HEK293 (cell line): ENCODE results near the gene PTTG1.

Source experiments
- CTCF ChIA-PET: fragments of 350-600 bp; formaldehyde crosslinking; extraction: SDS; loops from one replicate; lab custom pipeline; 2021; ENCODE audit warnings: antibody characterized with exemption; lab: Yijun Ruan, JAX
- POLR2A ChIA-PET: fragments of 300-600 bp; formaldehyde crosslinking; extraction: SDS; loops from one replicate; lab custom pipeline; 2020; ENCODE audit warnings: antibody characterized with exemption, inconsistent platforms; lab: Yijun Ruan, JAX
- H3K27ac ChIP-seq: fragments of 200-500 bp; sonication (Bioruptor generic); 2 replicates; pipeline ENCODE4 v1.5.1; 2014; ENCODE audit warnings: low read depth, low read length, control low read depth, inconsistent platforms; ENCODE audit errors: extremely low read depth
- H3K36me3 ChIP-seq, 2 experiments: fragments of 200-500 bp in 1 of 2; sonication (Bioruptor generic) in 1 of 2; 1 replicate in 1 of 2; 2 replicates in 1 of 2; pipeline ENCODE4 v1.5.1; 2014 to 2017; ENCODE audit warnings: inconsistent platforms in 2 of 2, low read length in 2 of 2; ENCODE audit not compliant: control insufficient read depth in 2 of 2, insufficient read depth in 1 of 2
- H3K4me1 ChIP-seq: fragments of 200-500 bp; sonication (Bioruptor generic); 2 replicates; pipeline ENCODE4 v1.5.1; 2014; ENCODE audit warnings: mild to moderate bottlenecking, low read length, inconsistent platforms; ENCODE audit not compliant: control insufficient read depth, insufficient read depth
- H3K4me3 ChIP-seq: 2 replicates; pipeline ENCODE4 v1.5.1; 2011; ENCODE audit warnings: low read depth, mild to moderate bottlenecking, control low read depth, low read length, moderate library complexity
- H3K9me3 ChIP-seq: fragments of 200-500 bp; sonication (Bioruptor generic); 2 replicates; pipeline ENCODE4 v1.5.1; 2014; ENCODE audit warnings: low read depth, low read length, inconsistent platforms; ENCODE audit not compliant: control insufficient read depth, insufficient read depth
- BCL11A ChIP-seq: fragments of 450-650 bp; formaldehyde crosslinking; IDR thresholded peaks from 2 replicates; pipeline ENCODE4 v1.5.1; 2016; ENCODE audit warnings: low read depth, missing biosample characterization, missing genetic modification characterization
- GLI2 ChIP-seq: fragments of 450-650 bp; formaldehyde crosslinking; IDR thresholded peaks from 2 replicates; pipeline ENCODE4; 2017; ENCODE audit warnings: missing biosample characterization, missing genetic modification characterization, low read depth, borderline replicate concordance
- GLI4 ChIP-seq: fragments of 450-650 bp; formaldehyde crosslinking; IDR thresholded peaks from 2 replicates; pipeline ENCODE4 v1.5.1; 2016; ENCODE audit warnings: missing biosample characterization, missing genetic modification characterization
- HOXC10 ChIP-seq: sonication (generic); formaldehyde crosslinking; IDR thresholded peaks from 2 replicates; pipeline ENCODE4 v1.8.1; 2023; ENCODE audit warnings: mild to moderate bottlenecking, missing genetic modification reagents
- SETDB1 ChIP-seq: IDR thresholded peaks from one replicate; pipeline ENCODE4 v1.6.1; 2017; ENCODE audit warnings: mild to moderate bottlenecking, low read length, moderate library complexity, mixed read lengths; ENCODE audit not compliant: insufficient read length
- WT1 ChIP-seq: fragments of 450-650 bp; formaldehyde crosslinking; IDR thresholded peaks from 2 replicates; pipeline ENCODE4 v1.5.1; 2016; ENCODE audit warnings: missing biosample characterization, missing genetic modification characterization
- ZBTB17 ChIP-seq: fragments of 450-650 bp; formaldehyde crosslinking; IDR thresholded peaks from 2 replicates; pipeline ENCODE4 v1.5.1; 2016; ENCODE audit warnings: missing biosample characterization, missing genetic modification characterization
- ZBTB48 ChIP-seq: fragments of 450-650 bp; formaldehyde crosslinking; IDR thresholded peaks from 2 replicates; pipeline ENCODE4 v1.5.1; 2016; ENCODE audit warnings: missing biosample characterization, missing genetic modification characterization
- ZNF132 ChIP-seq: fragments of 450-650 bp; formaldehyde crosslinking; IDR thresholded peaks from 2 replicates; pipeline ENCODE4 v1.5.1; 2017; ENCODE audit warnings: missing biosample characterization, missing genetic modification characterization, borderline replicate concordance
- ZNF133 ChIP-seq: fragments of 450-650 bp; formaldehyde crosslinking; IDR thresholded peaks from 2 replicates; pipeline ENCODE4 v1.5.1; 2016; ENCODE audit warnings: missing biosample characterization, missing genetic modification characterization
- ZNF169 ChIP-seq: fragments of 450-650 bp; formaldehyde crosslinking; IDR thresholded peaks from 2 replicates; pipeline ENCODE4 v1.5.1; 2016; ENCODE audit warnings: missing biosample characterization, missing genetic modification characterization
- ZNF174 ChIP-seq: fragments of 450-650 bp; formaldehyde crosslinking; IDR thresholded peaks from 2 replicates; pipeline ENCODE4 v1.5.0; 2017; ENCODE audit warnings: missing biosample characterization, mild to moderate bottlenecking, missing genetic modification characterization
- ZNF280D ChIP-seq: fragments of 450-650 bp; formaldehyde crosslinking; IDR thresholded peaks from 2 replicates; pipeline ENCODE4 v1.5.1; 2016; ENCODE audit warnings: missing biosample characterization, missing genetic modification characterization
- ZNF311 ChIP-seq: fragments of 450-650 bp; formaldehyde crosslinking; IDR thresholded peaks from 2 replicates; pipeline ENCODE4 v1.5.1; 2017; ENCODE audit warnings: missing biosample characterization, missing genetic modification characterization, borderline replicate concordance
- ZNF341 ChIP-seq: fragments of 450-650 bp; formaldehyde crosslinking; IDR thresholded peaks from 2 replicates; pipeline ENCODE4; 2016; ENCODE audit warnings: low read depth, missing biosample characterization, missing genetic modification characterization
- ZNF555 ChIP-seq: fragments of 450-650 bp; formaldehyde crosslinking; conservative IDR thresholded peaks from 2 replicates; pipeline ENCODE4 v1.5.1; 2017; ENCODE audit warnings: missing biosample characterization, mild to moderate bottlenecking, missing genetic modification characterization, inconsistent platforms
- ZNF561 ChIP-seq: fragments of 450-650 bp; IDR thresholded peaks from 2 replicates; pipeline ENCODE4 v1.5.1; 2018; ENCODE audit warnings: missing biosample characterization, missing genetic modification characterization, borderline replicate concordance
- ZNF571 ChIP-seq: fragments of 450-650 bp; formaldehyde crosslinking; IDR thresholded peaks from 2 replicates; pipeline ENCODE4 v1.5.0; 2017; ENCODE audit warnings: missing biosample characterization, missing genetic modification characterization
- ZNF747 ChIP-seq: fragments of 450-650 bp; formaldehyde crosslinking; IDR thresholded peaks from 2 replicates; pipeline ENCODE4 v1.5.1; 2016; ENCODE audit warnings: missing biosample characterization, missing genetic modification characterization
- ZNF76 ChIP-seq: fragments of 450-650 bp; formaldehyde crosslinking; IDR thresholded peaks from 2 replicates; pipeline ENCODE4; 2016; ENCODE audit warnings: low read depth, missing biosample characterization, missing genetic modification characterization, borderline replicate concordance
- TF ChIP-seq, protein P1 (sequence below): fragments of 450-650 bp; formaldehyde crosslinking; IDR thresholded peaks from 2 replicates; pipeline ENCODE4 v1.5.1; 2016; ENCODE audit warnings: missing biosample characterization, missing genetic modification characterization
- TF ChIP-seq, protein P2 (sequence below): fragments of 450-650 bp; formaldehyde crosslinking; IDR thresholded peaks from 2 replicates; pipeline ENCODE4 v1.5.1; 2016; ENCODE audit warnings: missing biosample characterization, missing genetic modification characterization
- TF ChIP-seq, protein P3 (sequence below): fragments of 450-650 bp; formaldehyde crosslinking; IDR thresholded peaks from 2 replicates; pipeline ENCODE4 v1.5.1; 2016; ENCODE audit warnings: missing biosample characterization, missing genetic modification characterization

PTTG1 gene

GRCh38 chr5:160467555-160468362, 46.1 kb downstream of the PTTG1 start (continued):
- TF ChIP-seq ZNF76 (tag by site-specific recombination) (no peak), ZNF311 (no peak), ZNF571 (tag by site-specific recombination) (no peak), HOXC10 (CRISPR knock-in tag) (no peak)

- POLR2A ChIA-PET: no interaction called here
- H3K4me1 ChIP-seq: peaks cover 13% of the 10 kb centered on the region; the same call in 1 of the 2 replicates
- no peak overlapping the region for H3K27ac ChIP-seq
- no peaks in the 10 kb centered on the region for H3K36me3 ChIP-seq
- H3K4me3 ChIP-seq: no peak overlapping the region
- H3K9me3 ChIP-seq: no peaks in the 10 kb centered on the region
- no peak for TF ChIP-seq GLI4 (tag by site-specific recombination)
- no peak for TF ChIP-seq BCL11A (tag by site-specific recombination)
- TF ChIP-seq WT1 (tag by site-specific recombination): no peak
- TF ChIP-seq ZBTB48 (tag by site-specific recombination): no peak
- no peak for TF ChIP-seq ZNF555
- TF ChIP-seq, protein P1, sequence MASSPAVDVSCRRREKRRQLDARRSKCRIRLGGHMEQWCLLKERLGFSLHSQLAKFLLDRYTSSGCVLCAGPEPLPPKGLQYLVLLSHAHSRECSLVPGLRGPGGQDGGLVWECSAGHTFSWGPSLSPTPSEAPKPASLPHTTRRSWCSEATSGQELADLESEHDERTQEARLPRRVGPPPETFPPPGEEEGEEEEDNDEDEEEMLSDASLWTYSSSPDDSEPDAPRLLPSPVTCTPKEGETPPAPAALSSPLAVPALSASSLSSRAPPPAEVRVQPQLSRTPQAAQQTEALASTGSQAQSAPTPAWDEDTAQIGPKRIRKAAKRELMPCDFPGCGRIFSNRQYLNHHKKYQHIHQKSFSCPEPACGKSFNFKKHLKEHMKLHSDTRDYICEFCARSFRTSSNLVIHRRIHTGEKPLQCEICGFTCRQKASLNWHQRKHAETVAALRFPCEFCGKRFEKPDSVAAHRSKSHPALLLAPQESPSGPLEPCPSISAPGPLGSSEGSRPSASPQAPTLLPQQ (tag by site-specific recombination): no peak
- no peak for TF ChIP-seq ZNF341 (tag by site-specific recombination)
- no peak for TF ChIP-seq ZNF174 (tag by site-specific recombination)
- no peak for TF ChIP-seq ZNF169 (tag by site-specific recombination)
- no peak for TF ChIP-seq ZNF133 (tag by site-specific recombination)
- no peak for TF ChIP-seq SETDB1
- no peak for TF ChIP-seq ZNF132
- no peak for TF ChIP-seq GLI2 (tag by site-specific recombination)
- CTCF ChIA-PET: interaction anchor here (0.6 kb wide), 1 partner anchor 47 kb away, joined by 7 read pairs; the partner anchor contains the start of gene PTTG1
Observed at GRCh38 chr5:160468363-160468975, 46.8 kb downstream of the PTTG1 start.

DNA sequence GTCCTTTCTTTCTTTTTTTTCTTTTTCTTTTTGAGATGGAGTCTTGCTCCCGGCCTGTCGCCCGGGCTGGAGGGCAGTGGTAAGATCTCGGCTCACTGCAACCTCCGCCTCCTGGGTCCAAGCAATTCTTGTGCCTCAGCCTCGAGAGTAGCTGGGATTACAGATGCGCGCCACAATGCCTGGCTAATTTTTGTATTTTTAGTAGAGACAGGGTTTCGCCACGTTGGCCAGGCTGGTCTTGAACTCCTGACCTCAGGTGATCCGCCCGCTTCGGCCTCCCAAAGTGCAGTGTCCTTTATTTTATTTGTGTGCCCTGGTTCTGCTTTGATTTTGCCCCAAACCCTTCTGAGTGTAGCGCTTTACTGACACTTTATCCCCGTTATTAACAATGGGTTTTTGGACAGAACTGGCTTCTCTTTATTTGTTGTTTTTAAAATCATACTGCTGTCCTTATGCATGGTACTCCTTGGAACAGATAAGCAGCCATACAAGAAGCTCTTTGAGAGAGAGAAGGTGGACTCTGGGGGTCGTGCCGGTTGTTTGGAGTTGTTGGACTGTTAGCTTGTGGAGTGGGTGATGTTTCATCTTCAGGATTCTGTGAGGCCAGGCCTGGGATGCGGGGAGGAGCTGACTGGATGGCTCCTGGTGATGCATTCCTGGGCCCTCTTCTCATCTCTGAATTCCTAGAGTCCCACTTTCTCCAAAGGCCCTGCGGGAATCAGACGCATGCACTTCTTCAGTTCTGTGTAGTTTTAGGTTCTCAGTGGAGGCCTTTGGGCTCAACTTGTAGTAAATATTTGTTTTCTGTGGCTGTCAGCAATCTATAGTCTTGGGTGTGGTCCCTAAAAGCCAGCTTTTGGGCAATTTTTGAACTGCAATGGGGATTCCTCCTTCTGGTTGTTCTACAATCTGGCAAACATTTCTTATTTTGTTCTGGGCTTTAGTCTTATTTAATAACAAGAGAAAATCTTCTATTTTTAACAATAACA, 47.8 kb downstream of the PTTG1 start:
- peaks cover 10% of the 10 kb centered on the region; the same call in 1 of the 2 replicates for H3K4me1 ChIP-seq
- TF ChIP-seq ZNF561 (tag by site-specific recombination) (no peak), ZBTB17 (tag by site-specific recombination) (no peak), GLI2 (tag by site-specific recombination) (no peak), ZNF747 (tag by site-specific recombination) (no peak), ZNF280D (tag by site-specific recombination) (no peak)
- TF ChIP-seq, protein P2, sequence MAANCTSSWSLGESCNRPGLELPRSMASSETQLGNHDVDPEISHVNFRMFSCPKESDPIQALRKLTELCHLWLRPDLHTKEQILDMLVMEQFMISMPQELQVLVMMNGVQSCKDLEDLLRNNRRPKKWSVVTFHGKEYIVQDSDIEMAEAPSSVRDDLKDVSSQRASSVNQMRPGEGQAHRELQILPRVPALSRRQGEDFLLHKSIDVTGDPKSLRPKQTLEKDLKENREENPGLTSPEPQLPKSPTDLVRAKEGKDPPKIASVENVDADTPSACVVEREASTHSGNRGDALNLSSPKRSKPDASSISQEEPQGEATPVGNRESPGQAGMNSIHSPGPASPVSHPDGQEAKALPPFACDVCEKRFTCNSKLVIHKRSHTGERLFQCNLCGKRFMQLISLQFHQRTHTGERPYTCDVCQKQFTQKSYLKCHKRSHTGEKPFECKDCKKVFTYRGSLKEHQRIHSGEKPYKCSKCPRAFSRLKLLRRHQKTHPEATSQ (tag by site-specific recombination): no peak
- TF ChIP-seq, protein P3, sequence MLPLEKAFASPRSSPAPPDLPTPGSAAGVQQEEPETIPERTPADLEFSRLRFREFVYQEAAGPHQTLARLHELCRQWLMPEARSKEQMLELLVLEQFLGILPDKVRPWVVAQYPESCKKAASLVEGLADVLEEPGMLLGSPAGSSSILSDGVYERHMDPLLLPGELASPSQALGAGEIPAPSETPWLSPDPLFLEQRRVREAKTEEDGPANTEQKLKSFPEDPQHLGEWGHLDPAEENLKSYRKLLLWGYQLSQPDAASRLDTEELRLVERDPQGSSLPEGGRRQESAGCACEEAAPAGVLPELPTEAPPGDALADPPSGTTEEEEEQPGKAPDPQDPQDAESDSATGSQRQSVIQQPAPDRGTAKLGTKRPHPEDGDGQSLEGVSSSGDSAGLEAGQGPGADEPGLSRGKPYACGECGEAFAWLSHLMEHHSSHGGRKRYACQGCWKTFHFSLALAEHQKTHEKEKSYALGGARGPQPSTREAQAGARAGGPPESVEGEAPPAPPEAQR (tag by site-specific recombination): no peak
- TF ChIP-seq, all 188 proteins: peak for 0
- Histone ChIP-seq H3K4me3 (no peak overlapping the region), H3K27ac (no peak overlapping the region), H3K9me3 (no peaks in the 10 kb centered on the region), H3K36me3 (no peaks in the 10 kb centered on the region)
- CTCF ChIA-PET: interaction anchor here (1.5 kb wide), 1 partner anchor 30 kb away, joined by 3 read pairs; no protein-coding TSS in a partner anchor
- POLR2A ChIA-PET: no interaction called here
